Stimulated activated CD4-positive, alpha-beta T cell treated with anti-CD3 and anti-CD28 coated beads, TNF-alpha, amount 100 ng/mL, for 48 hours (primary cell): ENCODE results near the gene PLEKHG4.

ENCODE experiments used
- DNase-seq, 3 donors: peaks; one replicate each; pipeline ENCODE4 v3.0.0-alpha.2; 2020; ENCODE audit warnings: low read depth in 3 of 3

Gene PLEKHG4

DNA sequence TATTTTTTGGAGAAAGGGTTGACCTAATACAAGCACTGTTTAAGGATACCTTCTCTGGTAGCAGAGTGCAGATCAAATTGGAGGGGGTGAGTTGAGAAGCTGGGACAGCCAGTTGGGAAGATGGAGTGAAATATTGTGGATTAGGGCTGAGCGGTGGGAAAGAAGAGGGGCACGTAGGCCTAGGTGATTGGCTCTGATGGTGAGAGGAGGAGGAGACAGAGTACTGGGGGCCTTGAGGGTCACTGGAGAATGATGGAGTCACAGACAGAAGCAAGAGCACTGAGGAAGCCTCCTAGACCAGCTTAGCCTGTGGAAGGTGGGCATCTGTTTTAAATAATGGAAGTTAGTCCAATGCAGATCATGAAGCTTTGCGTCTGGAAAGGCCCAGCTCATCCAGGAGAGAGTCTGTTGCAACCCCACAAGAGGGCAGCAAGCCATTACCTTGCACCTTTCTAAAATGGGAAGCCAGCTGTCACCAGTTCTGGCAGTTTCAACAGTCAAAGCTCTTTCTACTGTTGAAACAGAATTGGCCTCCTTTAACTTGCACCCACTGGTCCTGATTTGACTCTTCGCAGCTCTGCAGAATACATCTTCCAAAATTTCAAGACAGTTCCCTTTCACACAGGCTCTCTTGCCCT lies 18.8 kb upstream of the PLEKHG4 start:
- DNase-seq = no peak

DNA sequence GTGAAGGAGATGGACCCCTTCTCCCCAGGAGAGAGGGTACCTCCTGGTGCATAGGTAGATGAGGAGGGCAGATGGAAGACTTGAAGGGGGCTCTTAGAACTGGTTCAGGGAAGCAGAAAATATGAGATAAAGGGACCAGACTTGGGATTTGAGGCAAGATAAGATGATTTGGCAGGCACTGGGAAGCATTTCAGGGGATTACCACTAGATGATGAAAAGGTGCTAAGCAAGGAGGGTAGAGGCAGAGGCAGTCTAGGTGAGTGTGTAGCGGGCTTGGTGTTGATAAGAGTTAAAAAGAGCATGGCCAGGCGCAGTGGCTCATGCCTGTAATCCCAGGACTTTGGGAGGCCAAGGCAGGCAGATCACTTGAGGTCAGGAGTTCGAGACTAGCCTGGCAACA lies 16.1 kb upstream of the PLEKHG4 start:
- no peak for DNase-seq

GRCh38 chr16:67264277-67264676 lies 15.1 kb upstream of the PLEKHG4 start:
- no peak for DNase-seq

DNA sequence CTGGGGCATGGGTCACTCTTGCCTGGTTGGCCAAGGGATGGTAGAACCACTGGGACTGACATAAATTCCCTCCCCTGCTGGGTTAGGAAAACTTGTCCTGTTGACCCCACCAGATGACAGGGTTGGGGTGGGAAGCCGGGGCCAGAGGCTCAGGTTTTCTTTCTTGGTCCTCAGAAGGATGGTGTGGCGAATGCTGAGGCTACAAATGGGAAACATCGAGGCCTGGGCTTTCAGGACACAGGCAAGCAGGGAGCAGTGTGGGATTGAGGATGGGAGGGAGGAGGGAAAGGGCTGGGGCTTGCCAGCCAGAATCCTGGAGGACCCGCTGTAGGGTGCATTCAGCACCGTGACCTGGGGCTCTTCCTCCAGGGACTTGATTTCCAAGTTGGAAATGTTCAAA lies 14.5 kb upstream of the PLEKHG4 start:
- DNase-seq = no peak

GRCh38 chr16:67265834-67266233 lies 13.5 kb upstream of the PLEKHG4 start:
- no peak for DNase-seq

DNA sequence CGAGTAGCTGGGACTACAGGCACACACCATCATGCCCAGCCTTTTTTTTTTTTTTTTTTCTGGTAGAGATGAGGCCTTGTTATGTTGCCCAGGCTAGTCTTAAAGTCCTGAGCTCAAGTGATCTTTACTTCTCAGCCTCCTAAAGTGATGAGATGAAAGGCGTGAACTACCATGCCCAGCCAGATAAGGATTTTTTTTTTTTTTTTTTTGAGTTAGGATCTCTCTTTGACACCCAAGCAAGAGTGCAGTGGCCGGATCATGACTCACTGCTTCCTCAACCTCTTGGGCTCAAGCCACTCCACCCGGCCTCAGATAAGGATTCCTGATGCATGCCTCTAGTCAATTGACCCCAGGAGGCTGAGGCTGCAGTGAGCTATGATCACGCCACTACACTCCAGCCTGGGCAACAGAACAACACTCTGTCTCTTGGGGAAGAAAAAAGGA lies 11.2 kb upstream of the PLEKHG4 start:
- no peak for DNase-seq

GRCh38 chr16:67269766-67270165 lies 9.6 kb upstream of the PLEKHG4 start:
- no peak for DNase-seq

GRCh38 chr16:67270931-67271338 lies 8.4 kb upstream of the PLEKHG4 start:
- no peak for DNase-seq

DNA sequence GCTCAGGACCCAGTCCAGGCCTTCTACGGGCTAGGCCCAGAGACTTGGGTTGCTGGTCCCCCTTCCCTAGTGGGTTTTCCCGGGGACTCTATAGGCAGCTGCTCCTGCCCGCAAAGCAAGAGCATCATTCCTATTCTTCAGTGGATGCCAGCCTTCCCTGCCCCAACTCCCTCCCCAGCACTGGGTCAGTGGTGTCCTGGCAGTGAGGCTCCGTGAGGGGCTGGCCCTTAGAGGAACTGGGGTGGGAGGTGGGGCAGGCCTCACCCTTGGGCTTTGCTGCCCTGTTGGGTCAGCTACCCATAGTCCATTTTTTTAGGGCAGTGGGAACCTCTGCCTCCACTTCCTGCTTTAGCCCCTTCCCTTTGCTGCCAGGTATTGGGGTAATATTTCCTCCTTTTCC lies 7.9 kb upstream of the PLEKHG4 start:
- no peak for DNase-seq

DNA sequence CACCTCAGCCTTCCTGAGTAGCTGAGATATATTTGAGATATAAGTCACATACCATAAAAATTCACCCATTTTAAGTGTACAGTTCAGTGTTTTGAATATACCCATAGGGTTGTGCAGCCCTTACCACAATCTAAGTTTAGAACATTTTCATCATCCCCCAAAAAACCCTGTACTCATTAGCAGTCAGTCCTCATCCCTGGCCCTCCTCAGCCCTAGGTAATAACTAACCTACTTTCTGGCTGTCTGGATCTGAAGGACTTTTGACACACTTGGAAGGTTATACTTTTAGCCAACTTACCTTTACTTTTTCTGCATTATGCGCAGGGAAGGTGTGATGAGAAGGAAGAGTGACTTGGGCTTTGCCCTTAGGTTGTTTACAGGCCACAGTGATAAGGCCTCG lies 4.0 kb upstream of the PLEKHG4 start:
- no peak for DNase-seq

DNA sequence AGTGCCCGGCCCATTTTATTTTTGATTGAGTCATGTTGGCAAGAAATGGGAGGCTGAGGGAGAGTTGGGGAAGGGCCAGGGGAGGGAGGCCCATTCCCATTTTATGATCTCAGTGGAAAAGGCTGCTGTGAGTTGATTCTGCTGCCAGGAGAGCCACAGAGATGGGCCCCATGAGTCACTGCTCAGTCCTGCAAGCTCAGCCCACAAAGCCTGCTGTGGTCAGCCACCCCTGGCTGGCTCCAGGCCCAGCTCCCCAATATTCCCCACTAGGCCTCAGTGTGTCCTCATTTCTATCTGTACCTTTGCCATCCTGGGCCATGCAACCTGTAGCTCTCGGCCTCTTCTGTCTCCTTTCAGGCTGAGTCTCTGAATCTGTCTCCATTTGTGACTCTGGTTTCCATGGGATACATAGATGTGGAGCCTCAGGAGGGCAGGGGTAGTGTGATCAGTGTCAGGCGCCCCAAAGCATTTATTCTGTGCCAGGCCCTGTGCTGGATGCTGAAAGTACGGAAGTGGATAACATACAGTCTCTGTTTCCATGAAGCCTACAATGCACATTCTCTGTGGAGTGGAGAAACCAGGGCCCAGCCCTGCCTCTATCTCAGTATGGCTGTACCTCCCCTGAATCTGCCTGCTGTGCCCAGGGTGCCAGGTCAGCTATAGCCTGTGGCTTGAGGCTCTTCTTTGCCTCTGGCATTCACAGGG lies 1.9 kb upstream of the PLEKHG4 start:
- DNase-seq = peak in 1 of 3 donors; percentile 28

- no peak for DNase-seq
Observed at GRCh38 chr16:67277999-67278772, 1.1 kb upstream of the PLEKHG4 start.

- peak in 1 of 3 donors; percentile 42 for DNase-seq
Observed at GRCh38 chr16:67278773-67279295, 498 bp upstream of the PLEKHG4 start.

DNA sequence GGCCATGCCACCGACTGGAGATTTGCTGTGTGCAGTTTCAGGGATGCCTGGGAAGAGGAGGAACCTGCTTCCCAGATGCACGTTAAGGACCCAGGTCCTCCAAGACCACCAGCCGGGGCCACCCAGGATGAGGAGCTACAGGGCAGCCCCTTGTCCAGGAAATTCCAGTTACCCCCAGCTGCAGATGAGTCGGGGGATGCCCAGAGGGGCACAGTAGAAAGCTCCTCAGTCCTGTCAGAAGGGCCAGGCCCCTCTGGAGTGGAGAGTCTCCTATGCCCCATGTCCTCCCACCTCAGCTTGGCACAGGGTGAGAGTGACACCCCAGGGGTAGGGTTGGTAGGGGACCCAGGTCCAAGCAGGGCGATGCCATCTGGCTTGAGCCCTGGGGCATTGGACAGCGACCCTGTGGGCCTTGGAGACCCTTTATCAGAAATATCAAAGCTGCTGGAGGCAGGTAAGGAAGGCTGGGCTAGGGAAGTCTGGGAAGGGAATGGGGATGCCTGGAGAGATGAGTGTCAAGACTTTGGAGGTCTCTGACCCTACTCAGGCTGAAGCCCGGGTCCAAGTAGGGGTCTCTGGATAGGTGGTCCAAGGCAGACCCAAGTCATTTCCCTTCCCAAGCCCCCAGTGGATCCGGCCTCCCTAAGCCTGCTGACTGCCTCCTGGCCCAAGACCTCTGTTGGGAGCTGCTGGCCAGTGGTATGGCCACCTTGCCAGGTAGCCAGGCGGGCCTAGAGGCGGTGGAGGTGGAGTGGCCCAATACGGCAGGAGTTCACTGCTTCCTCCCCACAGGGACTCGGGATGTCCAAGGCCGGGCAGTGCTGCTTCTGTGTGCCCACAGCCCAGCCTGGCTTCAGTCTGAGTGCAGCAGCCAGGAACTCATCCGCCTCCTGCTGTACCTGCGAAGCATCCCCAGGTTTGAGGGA lies 1.0 kb downstream of the PLEKHG4 start:
- no peak for DNase-seq

DNA sequence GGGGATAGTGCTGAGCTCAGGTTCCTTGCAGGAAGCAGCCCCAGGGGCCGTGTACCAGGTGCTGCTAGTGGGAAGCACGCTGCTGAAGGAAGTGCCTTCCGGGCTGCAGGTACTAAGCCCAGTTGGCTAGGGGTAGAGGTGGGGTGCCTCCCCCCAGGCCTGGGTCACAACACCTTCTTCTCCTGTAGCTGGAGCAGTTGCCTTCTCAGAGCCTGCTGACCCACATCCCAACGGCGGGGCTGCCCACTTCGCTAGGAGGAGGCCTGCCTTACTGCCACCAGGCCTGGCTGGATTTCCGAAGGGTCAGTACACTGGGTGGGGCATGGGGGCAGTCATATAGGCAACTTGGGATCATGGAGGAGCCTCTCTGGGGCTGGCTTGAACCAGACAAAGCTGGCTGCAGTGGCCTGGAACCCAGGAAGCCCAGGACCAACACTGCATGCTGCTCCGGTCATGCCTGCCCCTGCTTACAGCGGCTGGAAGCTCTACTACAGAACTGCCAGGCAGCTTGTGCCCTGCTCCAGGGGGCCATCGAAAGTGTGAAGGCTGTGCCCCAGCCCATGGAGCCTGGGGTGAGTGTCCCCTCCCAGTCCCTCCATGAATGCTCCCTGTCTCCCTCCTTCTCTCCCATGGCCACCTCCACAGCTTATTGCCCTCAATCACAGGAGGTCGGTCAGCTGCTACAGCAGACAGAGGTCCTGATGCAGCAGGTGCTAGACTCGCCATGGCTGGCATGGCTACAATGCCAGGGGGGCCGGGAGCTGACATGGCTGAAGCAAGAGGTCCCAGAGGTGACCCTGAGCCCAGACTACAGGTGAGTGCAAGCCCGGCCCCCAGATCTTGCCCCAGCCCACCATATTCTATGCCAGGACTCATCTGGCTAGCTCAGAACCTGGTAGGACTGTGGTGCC lies 2.5 kb downstream of the PLEKHG4 start:
- DNase-seq = no peak

DNA sequence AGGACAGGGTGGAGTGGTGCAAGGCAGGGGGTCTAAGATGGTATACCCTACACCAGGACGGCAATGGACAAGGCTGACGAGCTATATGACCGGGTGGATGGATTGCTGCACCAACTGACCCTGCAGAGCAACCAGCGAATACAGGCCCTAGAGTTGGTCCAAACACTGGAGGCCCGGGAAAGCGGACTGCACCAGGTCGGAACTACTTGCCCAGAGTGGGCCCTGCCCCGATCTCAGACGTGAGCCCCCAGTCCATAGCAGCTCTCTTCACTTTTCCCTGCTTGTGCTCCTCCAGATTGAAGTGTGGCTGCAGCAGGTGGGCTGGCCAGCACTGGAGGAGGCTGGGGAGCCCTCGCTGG lies 3.1 kb downstream of the PLEKHG4 start:
- DNase-seq = no peak

DNA sequence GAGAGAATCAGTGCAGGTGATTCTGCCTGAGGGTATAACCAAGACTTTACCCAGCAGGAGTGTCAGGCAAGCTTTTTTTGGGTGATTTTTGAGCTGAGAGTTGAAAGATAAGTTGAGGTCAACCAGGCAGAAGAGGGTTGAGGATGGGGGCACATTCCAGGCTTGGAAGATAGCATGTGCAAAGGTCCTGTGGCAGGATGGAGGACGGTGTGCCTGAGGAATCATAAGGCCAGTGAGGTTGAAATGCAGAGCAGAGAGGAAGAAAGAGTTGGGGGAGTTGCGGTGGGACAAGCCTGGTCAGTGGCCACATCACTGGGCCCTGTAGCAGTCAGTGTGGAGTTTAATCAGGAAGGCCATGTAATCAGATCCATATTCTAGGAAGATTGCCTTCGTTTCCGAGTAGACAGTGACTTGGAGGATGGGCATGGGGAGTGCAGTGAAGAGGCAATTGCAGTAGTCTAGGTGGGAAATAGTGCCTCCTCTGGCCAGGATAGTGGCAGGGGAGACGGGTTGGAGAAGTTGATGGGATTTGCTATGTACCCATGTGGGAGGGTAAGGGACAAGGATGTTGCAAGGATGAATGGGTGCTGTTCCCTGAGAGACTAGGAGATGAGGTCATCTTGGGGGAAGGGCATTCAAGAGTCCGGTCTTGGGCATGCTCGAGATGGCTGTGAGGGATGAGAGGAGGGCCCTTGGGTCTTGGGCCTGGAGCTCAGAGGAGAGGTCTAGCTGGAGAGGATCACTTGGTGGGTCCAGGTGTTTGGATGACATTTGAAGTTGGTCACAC lies 3.9 kb downstream of the PLEKHG4 start:
- no peak for DNase-seq

GRCh38 chr16:67283826-67284555 lies 4.7 kb downstream of the PLEKHG4 start:
- no peak for DNase-seq
